HG03103 (cell line): Measurements from ENCODE around the gene ARL2BP.
A peak's percentile ranks its signal among the peaks of the same experiment; 100 is the strongest.

Experiments
- ATAC-seq: cut with Tn5 transposase; IDR thresholded peaks from one replicate; pipeline ENCODE4 v1.9.1; 2021; ENCODE audit warnings: low read depth; ENCODE audit not compliant: unreplicated experiment

Gene ARL2BP

DNA sequence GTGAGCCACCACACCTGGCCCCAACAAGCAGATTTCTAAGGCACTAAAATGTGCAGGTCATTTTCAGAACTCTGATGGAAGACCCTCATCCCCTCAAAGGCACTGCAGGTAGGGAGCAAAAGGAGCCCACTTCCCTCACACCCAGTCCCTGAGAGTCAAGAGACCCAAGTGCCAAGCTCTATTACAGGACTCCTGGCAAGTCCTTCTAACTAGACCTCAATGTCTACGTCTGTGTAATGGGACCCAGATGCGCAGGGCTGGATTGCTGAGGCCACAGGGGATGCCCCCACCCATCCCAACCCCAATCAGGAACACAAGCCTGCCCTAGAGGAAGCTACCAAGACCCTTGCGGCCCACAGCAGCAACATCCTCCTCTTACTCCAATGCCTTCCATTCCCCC, 36.7 kb downstream of the ARL2BP start:
- ATAC-seq = no peak

DNA sequence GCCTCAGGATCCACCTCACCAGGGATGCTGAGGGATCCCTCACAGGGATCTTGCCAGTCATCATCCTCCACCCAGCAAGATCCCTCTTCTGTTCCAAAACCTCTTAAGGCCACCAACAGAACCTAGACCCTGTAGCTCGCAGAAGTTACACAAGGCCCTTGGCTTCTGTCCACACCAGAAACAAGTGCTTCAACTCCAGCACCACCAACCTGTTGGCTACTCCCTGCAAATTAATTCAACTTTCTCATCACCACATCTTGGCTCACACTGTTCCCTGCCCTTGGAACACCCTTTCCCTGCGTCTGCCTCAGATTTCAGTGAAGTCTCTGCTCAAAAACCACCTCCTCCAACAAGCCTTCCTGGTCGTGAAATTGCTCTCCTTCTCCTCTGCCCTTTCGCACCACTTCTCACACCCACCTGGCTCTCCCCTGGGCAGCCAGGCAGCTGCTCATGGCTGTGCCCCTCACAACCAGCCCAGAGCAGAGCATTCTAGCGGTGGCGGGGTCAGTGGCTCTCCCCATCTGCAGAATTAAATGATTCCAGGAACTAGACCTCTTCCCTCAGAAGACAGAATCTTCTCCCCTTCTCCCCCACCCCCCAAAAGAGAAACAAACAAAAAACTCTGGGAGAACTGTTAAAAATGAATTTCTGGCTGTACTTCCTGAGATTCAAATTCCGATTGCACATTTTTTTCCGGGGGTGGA, 37.6 kb downstream of the ARL2BP start:
- no peak for ATAC-seq

DNA sequence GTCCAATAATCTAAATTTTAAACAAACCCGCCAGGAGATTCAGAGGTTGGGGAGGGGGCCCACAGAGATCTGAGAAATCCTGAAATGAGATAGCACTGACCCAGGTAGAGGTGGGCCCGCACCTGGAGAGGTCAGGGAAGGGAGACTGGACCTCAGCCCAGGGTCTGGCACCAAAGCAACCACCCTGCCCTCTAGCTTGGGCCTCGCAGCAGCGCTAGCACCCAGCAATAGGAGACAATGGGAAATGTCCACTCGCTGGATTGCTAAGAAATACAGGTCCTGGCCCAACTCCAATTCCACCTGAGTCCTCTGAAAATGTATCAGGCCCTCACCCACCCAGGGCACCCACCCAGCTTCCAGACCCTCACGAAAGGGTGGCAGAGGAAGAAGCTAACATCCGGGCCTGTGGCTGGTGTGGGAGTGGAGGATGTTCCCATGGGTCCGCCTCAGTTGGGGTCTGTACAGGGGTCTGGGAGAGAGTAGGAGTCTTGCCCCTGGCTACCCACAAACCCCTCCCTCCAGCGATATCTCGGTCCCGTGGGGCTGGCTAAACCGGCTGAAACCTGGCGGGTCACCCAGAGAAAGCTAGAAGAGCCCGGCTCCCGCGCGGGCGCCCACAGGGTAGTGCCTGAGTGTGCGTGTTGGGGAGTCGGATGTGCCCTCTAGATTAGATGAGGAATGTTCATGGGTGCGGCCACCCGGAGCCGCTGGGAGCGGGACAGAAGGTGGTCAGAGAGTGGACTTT, 38.3 kb downstream of the ARL2BP start:
- ATAC-seq = no peak

DNA sequence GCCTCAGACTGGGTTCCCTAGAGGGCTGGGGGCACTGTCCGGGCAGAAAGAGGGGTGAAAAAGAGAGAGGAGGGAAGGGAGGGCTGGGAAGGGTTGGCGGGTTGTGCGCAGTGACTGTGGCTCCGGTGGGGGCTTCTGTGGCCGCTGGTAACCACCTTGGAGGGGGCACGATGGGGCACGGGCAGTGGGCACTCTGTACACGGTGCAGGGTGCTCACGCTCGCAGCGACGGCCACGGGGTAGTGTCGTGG, 38.8 kb downstream of the ARL2BP start:
- no peak for ATAC-seq

DNA sequence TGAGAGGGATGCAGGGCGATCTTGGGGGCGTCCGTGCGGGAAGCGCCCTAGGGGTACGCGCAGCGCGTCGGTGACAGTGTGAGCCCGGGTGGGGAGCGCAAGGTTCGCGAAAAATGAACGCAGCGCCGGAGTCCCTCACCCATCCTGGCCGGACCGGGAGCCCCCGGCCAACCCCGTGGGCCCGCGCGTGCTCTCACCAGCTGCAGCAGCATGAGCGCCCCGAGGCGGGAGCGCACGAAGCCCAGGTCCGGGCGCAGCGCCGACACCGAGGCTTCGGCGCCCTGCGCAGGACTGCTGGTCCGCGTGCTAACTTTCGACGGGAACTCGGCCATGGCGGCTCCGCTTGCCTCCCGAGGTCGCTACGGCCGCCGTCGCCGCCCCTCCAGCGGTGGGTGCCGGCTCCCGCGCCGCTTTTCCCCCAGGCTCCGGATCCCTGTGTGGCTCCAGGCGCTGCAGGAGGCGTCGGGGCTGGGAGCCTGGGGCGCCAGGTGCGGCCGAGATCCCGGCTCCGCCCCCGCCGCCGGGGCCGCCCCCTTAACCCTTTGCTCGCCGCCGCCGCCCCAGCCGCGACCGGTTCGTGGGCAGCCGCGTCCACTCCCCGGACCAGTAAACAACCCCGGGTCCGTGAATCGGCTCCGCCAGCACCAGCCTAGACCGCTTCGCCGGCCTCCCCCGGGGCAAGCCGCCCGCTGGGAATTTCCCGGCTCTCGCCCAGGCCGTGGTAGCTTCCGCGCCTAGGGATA, 39.3 kb downstream of the ARL2BP start, which contains the start of gene PLLP:
TSS of gene PLLP (minus strand) at position 464 of the 743 bp plus-strand sequence. CDS start at position 332, 132 bp downstream.
- ATAC-seq = no peak

DNA sequence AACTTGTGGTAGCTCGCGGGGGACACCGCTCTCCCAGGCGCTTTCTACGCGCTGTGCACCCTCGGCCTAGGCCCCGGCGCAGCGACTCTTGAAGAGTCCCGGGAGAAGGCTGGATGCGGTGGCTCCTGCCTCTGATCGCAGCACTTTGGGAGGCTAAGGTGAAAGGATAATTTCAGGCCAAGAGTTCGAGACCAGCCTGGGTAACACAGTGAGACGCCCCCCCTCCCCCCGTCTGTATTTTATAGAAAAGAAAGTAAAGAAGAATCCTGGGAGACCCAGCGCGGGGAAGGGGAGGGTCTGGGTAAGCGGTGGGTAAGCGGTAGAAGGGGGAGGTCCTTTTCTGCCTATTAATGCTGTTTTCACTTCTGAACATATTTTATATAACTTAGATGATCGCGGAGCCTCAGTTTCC, 39.9 kb downstream of the ARL2BP start:
- ATAC-seq = no peak

DNA sequence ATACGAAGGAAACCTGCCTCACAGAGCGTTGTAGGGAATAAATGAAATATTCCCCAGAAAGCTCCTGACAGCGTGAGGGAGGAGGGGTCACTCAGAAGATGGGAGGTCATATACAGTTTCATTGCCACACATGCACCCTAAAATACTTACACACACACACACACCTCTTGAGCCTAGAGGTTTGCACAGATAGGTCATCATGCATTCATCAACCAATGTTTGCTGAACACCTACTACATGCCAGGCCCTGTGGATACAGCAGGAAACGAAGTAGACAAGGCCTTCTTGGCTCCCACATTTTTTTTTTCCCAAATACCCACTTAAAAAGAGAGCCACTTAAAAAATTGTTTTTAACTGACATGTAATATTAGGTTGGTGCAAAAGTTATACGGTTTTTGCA, 40.3 kb downstream of the ARL2BP start:
- no peak for ATAC-seq

DNA sequence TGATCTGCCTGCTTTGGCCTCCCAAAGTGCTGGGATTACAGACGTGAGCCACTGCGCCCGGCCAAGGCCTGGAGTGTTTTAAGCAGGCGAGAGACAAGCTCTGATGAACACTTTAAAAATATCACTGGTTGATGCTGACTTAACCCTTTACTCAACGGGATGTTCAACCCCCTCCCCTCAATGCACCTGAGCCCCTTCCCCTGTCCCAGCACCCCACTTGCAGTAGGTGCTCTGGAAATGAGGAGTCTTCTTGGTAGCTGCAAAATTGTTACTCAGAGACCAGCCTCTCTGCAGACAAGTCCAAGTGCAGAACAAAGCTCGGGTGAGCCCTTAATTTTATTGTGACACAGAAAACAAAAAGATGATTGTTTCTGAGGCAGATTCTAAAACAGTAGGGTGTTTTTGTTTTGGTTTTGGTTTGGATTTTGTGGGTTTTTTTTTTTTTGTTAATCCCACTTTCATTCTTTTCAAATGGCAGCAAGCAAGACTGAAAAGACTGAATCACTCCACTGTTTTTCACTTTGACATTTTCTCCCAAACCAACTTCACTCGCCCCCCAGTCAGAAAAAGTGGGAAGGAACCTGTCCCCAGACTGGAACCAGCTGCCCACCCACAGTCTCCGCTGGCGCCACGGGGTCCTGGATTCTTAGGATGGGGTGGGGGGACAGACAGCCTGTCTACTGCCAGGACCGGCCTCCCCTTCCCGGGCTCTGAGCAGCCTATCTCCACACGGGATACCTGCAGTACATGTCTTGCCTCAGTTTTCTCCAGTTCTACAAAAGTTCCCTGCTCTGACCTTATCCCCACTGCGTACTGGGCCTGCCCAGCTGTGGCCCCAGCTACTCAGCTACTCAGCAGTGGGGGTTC, 44.6 kb downstream of the ARL2BP start:
- ATAC-seq = no peak

DNA sequence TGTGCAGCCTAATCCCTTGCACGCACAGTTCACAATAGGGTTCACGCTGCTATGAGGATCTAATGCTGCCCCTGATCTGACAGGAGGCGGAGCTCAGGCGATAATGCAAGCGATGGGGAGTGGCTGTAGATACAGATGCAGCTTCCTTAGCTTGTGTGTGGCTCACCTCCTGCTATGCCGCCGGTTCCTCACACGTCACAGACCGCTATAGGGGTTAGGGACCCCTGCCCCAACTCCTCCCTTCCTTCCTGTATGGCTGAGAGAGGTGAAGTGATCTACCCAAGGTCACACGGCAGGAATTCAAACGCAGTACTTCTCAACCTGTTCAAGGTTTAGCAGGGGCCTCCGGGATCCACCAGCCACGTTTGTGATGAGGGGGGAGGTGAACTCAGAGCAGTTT, 52.8 kb downstream of the ARL2BP start:
- no peak for ATAC-seq

DNA sequence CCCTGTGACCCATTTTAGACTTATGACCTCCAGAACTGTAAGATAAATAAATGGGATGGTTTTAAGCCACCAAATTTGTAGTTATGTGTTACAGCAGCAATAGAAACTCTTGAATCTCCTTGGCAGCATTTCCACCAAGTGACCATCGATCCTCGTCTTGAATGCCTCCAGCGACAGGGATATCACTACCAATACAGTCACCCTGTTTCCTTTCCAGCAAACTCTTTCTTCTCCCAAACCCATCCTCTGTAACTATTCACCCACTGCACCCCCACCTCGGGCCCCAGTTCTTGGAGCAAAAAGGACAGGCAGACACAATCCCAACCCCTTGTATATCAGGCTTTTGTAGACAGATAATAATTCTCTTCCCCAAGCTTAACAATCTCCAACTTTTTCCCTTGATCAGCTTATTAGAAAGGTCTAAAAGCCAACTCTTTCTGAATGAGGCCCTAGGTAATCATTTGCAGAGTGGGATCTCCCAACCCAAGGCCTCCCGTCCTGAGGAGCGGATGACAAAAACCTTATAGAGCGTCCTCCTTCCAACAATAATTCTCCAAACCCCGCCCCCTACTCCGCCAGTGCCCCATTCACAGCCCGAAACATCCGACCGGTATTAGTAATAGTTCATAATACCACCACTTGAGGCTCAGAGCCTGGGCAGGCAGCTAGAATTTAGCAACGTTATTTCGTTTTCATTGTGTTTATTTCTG, 54.1 kb downstream of the ARL2BP start:
- no peak for ATAC-seq

DNA sequence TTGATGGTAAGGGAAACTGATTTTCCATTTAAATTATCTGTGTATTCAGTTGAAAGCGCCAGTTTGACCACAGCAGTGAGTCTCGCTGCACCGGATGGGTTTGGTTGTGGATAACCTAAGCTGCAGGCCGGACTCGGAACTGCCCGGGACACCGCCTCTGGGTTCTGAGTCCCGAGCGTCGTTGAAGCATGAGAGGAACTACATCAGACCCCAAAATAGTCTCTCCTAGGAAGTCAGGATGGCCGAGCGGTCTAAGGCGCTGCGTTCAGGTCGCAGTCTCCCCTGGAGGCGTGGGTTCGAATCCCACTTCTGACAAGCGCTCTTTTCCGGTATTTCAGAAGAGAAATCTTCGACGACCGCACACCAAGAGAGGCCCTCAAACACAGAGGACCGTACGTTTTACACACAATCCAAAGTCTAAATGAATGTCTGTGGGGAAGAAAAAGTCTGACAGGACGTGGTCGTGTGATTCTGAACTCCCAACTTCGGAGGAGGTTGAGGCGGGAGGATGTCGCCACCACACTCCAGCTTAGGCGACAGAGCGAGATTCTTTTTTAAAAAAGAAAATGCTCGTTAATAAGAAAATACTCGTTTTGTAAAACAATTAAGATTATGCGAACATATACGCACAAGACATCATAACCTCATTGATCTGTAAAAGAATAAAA, 54.8 kb downstream of the ARL2BP start:
- peak; percentile 41 for ATAC-seq

DNA sequence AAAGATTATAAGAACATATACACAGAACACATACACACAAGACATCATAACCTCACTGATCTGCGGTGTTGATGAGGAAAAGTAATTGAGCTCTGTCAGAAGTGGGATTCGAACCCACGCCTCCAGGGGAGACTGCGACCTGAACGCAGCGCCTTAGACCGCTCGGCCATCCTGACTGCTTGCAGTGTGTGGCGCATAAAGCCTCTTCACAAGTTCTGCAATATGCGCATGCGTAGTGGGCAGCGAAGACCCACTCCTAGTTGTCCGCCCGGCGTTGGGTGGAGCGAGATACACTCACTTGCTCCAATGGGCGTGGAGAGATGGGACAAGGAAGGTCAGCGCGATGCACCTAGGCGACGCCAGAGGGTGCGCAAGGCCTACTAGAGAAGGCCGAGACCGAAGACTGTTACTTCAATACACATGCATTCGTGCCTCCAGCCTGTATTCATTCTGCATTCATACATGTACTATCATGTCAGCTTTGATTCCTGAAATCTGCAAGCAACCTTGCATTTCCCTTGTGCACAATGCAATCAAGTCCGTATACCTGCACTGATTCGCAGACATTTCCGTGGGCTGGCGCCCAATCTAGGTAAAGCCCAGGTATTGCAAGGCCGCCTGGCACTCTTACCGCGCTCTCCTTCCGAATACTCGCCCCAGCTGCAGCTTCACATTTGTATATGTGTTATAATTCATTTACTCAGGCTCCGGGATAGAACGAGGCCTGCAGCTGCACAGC, 55.5 kb downstream of the ARL2BP start:
- peak; percentile 82 for ATAC-seq

DNA sequence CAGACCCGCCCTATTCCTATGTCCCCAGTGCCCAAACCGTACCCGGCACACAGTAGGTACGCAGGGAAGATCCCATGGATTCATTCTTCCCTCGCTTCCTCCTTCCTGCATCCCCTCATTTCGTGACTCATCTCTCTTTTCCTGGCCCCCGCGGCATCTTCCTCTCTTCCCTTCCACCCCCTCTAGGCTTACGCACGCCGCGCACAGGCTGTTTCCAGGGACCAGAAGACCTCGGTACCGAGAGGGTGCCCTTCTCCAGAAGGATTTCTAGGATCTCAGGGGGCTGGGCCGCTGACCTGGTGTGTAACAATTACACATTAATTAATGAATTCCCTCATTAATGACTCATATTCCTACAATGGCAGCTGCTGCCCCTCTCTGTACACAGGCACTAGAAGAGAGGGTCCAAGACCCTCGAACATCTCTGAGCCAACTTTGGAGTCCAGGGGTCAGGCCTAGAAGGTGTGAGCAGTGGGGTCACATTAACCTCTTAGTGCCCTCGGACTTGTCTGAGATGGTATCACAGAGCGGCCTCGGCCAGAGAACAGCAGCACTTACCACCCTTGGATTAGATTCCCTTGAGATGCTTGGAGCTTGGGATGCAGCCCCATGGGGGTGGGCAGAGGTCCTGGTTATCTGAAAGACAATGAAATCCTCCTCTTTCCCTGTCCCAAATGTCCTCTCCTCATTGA, 56.2 kb downstream of the ARL2BP start:
- ATAC-seq = no peak
